Lower leg skin (tissue), 3 donors: ENCODE results near the gene TNS3.

Source experiments
- CTCF ChIP-seq, 3 donors: fragments of 450-650 bp; IDR thresholded peaks; one replicate each; pipeline ENCODE4 v1.5.1; 2016; ENCODE audit warnings: antibody characterized with exemption in 3 of 3, mild to moderate bottlenecking in 3 of 3, moderate library complexity in 2 of 3
- POLR2A ChIP-seq, 2 donors: fragments of 450-650 bp; IDR thresholded peaks; one replicate each; pipeline ENCODE4 v1.6.1; 2016 to 2017; ENCODE audit warnings: antibody characterized with exemption in 2 of 2, mild to moderate bottlenecking in 1 of 2, moderate library complexity in 1 of 2

GRCh38 chr7:47543056-47543455 is 38.9 kb downstream of the TNS3 start:
- TF ChIP-seq CTCF (IDR thresholded peaks at IDR 0.05) (no peak), POLR2A (IDR thresholded peaks at IDR 0.05) (no peak)
